NB4 (cell line): ENCODE results near the gene GSK3A.

Experiments used
- CTCF ChIP-seq: IDR thresholded peaks from one replicate; pipeline ENCODE4 v1.5.1; 2012; ENCODE audit warnings: low read depth, low read length
- POLR2A ChIP-seq: IDR thresholded peaks from 2 replicates; pipeline ENCODE4 v1.6.1; 2011; ENCODE audit warnings: mild to moderate bottlenecking; ENCODE audit not compliant: insufficient read length; ENCODE audit errors: extremely low read depth

GRCh38 chr19:42216653-42217519, 25.5 kb downstream of the GSK3A start:
- no peak for TF ChIP-seq CTCF
- no peak for TF ChIP-seq POLR2A
